Spleen (tissue), 11 donors: ENCODE results near the gene SERPINA4. TPM values are rescaled to one million over a fixed set of nuclear protein-coding genes. Genes with fewer than 3 reads are reported as not detected.

Experiments
- DNase-seq: peaks from one replicate; pipeline ENCODE4 v3.0.0-alpha.2; 2020
- H3K27ac ChIP-seq, 8 donors: fragments of 200-600 bp; sonication (generic) in 7 of 8; 1 replicate in 4 of 8; 2 replicates in 4 of 8; pipeline versions ENCODE4 v1.5.0 to v1.8.0; 2016 to 2021; ENCODE audit warnings: inconsistent platforms in 4 of 8, mild to moderate bottlenecking in 4 of 8, moderate library complexity in 1 of 8
- H3K27me3 ChIP-seq, 7 donors: fragments of 200-600 bp; sonication (generic) in 6 of 7; replicated peaks in 1 of 7; 1 replicate in 4 of 7; 2 replicates in 3 of 7; pipeline versions ENCODE4 v1.5.0 to v1.8.0; 2016 to 2021; ENCODE audit warnings: inconsistent platforms in 3 of 7, mild to moderate bottlenecking in 1 of 7
- H3K36me3 ChIP-seq, 6 donors: fragments of 200-600 bp; sonication (generic) in 5 of 6; 1 replicate in 4 of 6; 2 replicates in 2 of 6; pipeline versions ENCODE4 v1.5.0 to v1.8.0; 2016 to 2021; ENCODE audit warnings: inconsistent platforms in 2 of 6
- H3K4me1 ChIP-seq, 6 donors: fragments of 200-600 bp; sonication (generic) in 5 of 6; 1 replicate in 3 of 6; 2 replicates in 3 of 6; pipeline versions ENCODE4 v1.5.0 to v1.8.0; 2016 to 2021; ENCODE audit warnings: inconsistent platforms in 3 of 6
- H3K4me3 ChIP-seq, 8 donors: fragments of 200-600 bp; sonication (generic) in 7 of 8; 1 replicate in 4 of 8; 2 replicates in 4 of 8; pipeline versions ENCODE4 v1.5.0 to v1.8.0; 2016 to 2021; ENCODE audit warnings: inconsistent platforms in 4 of 8, mild to moderate bottlenecking in 4 of 8, moderate library complexity in 2 of 8
- H3K9me3 ChIP-seq, 8 donors: fragments of 200-600 bp; sonication (generic) in 7 of 8; 1 replicate in 4 of 8; 2 replicates in 4 of 8; pipeline versions ENCODE4 v1.5.0 to v1.8.0; 2016 to 2021; ENCODE audit warnings: inconsistent platforms in 4 of 8
- CTCF ChIP-seq, 11 experiments: fragments of 200-600 bp in 7 of 11; fragments of 450-650 bp in 4 of 11; sonication (generic) in 4 of 11; IDR thresholded peaks in 8 of 11; conservative IDR thresholded peaks in 3 of 11; 1 replicate in 7 of 11; 2 replicates in 4 of 11; pipeline versions ENCODE4 v1.4.0 to v1.8.0; 2016 to 2021; ENCODE audit warnings: antibody characterized with exemption in 11 of 11, inconsistent platforms in 4 of 11, mild to moderate bottlenecking in 1 of 11
- POLR2A ChIP-seq, 3 donors: fragments of 450-650 bp; IDR thresholded peaks; one replicate each; pipeline ENCODE4 v1.5.1; 2017; ENCODE audit warnings: antibody characterized with exemption in 3 of 3, mild to moderate bottlenecking in 1 of 3
- POLR2AphosphoS5 ChIP-seq, 3 donors: sonication (generic); formaldehyde crosslinking; IDR thresholded peaks; one replicate each; pipeline ENCODE4 v1.5.1; 2017; ENCODE audit warnings: antibody characterized with exemption in 3 of 3
- WGBS, 5 donors: extraction: QIAGEN DNeasy Blood & Tissue Kit in 3 of 5; methylation state at CpG; one replicate each; pipeline versions ENCODE4 v1.1.5 to v1.1.7; 2013 to 2018; 5-methylcytosine and 5-hydroxymethylcytosine counted together
- intact Hi-C: fragments of 100-400 bp; cut with DNase I; formaldehyde crosslinking; loops from one replicate; pipeline ENCODE4 v1.15.0; 2023; ENCODE audit warnings: low total_unique reads
- polyA plus RNA-seq, 3 donors: library from polyadenylated mRNA; stranded (reverse); fragments of 200-250 nt; gene quantifications; one replicate each; pipeline ENCODE4 v1.2.1, GENCODE V29; 2013
- total RNA-seq, 7 donors: library from RNA; depleted of rRNA in 3 of 7; stranded (reverse); fragments of >200 nt in 3 of 7; fragmentation: NEBNext Ultra II Directional in 4 of 7; extraction: Animal tissue kit (Norgen Biotek cat#: 25700) in 4 of 7; gene quantifications; one replicate each; pipeline versions ENCODE4 v1.1.0 to v1.2.1, GENCODE V29; 2016 to 2021
- donor health status: healthy with polysubstance abuse.
- donor health status: DM: no; HTN: no; CAD: no; lungs with moderate emphysema.
- donor health status: DM: no; HTN: no; CAD: no.
- donor health status: Bipolar disorder and iron deficiency.
- donor health status: healthy.
- donor health status: DM: no; HTN: no; CAD: no.
- donor health status: DM: yes; HTN: yes; CAD: no.

Gene SERPINA4
- total and polyA plus RNA-seq, 10 donors: not detected

- TF ChIP-seq POLR2A (IDR thresholded peaks at IDR 0.05) (no peak), POLR2AphosphoS5 (IDR thresholded peaks at IDR 0.05) (no peak), CTCF (IDR thresholded peaks at IDR 0.05 in 8 of 11, conservative IDR thresholded peaks at IDR 0.05 in 3 of 11) (no peak)
- intact Hi-C loops: loop anchor here (5.0 kb wide), 1 partner anchor 126 kb away; no protein-coding TSS in a partner anchor
- Histone ChIP-seq H3K4me1 (peaks cover 0 to 5% (median 0%) of the 10 kb centered on the region in 6 donors), H3K4me3 (no peak overlapping the region), H3K27ac (no peak overlapping the region), H3K27me3 (peaks cover 0 to 33% (median 0%) of the 10 kb centered on the region in 7 donors), H3K36me3 (no peaks in the 10 kb centered on the region), H3K9me3 (peaks cover 0 to 19% (median 9%) of the 10 kb centered on the region in 8 donors)
- DNase-seq: no peak
- 82 to 95% (median 85%) methylated on average over 14 of the region's 14 CpGs for WGBS, 5 donors
These were observed 12.9 kb upstream of the SERPINA4 start for GRCh38 chr14:94548131-94548998.

DNA sequence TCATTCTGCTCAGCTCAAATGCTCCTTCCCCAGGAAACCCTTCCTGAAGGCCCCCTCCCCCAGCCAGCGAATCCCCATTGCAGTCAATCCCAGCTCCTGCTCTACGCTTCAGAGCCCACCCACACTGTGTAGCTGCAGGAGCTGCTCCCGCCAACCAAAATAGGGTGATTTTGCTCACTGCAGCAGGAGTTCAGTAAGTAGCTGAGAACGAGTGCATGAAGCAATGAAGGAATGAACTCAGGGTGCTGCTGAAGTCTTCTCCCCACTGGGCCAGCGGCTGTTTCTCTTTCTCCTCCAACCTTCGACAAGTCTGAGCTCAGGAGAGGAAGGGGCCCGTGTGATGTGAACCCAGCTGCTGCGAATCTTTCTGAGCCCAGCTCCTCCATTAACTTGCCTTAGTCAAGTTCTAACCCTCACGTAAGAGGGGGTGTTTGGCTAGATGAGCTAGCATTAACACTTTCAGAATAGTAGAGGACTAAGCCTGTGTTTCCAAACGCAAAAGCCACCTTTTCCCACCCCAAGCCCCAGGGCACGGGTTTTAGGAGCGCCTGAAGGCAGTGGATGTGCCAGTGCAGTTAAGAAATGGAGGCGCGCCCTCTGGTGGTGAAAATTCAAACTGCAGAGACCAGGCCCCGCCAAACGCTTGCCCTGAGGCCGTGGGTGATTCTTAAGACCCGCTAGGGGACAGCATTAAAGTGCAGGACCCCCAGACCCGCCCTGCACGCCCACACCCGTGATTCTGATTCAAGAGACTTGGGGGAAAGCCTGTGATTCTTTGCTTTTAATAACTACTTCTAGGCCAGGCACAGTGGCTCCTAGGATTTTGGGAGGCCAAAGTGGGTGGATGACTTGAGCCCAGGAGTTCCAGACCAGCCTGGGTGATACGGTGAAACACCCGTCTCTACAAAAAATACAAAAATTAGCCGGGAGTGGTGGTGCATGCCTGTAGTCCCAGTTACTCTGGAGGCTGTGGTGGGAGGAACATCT, 11.9 kb upstream of the SERPINA4 start:
- Histone ChIP-seq H3K36me3 (no peaks in the 10 kb centered on the region), H3K4me3 (no peak overlapping the region), H3K4me1 (peaks cover 0 to 5% (median 0%) of the 10 kb centered on the region in 6 donors), H3K27me3 (peaks cover 0 to 33% (median 0%) of the 10 kb centered on the region in 7 donors), H3K9me3 (peaks cover 0 to 23% (median 14%) of the 10 kb centered on the region in 8 donors), H3K27ac (no peak overlapping the region)
- TF ChIP-seq POLR2AphosphoS5 (IDR thresholded peaks at IDR 0.05) (no peak), POLR2A (IDR thresholded peaks at IDR 0.05) (no peak), CTCF (IDR thresholded peaks at IDR 0.05 in 8 of 11, conservative IDR thresholded peaks at IDR 0.05 in 3 of 11) (peak; percentile 19 to 92 (median 86))
- peak; percentile 83 for DNase-seq
- WGBS, 5 donors: 27 to 30% (median 28%) methylated on average over 18 to 24 of the region's 24 CpGs
- intact Hi-C loops: loop anchor here (5.0 kb wide), 1 partner anchor 127 kb away; no protein-coding TSS in a partner anchor

DNA sequence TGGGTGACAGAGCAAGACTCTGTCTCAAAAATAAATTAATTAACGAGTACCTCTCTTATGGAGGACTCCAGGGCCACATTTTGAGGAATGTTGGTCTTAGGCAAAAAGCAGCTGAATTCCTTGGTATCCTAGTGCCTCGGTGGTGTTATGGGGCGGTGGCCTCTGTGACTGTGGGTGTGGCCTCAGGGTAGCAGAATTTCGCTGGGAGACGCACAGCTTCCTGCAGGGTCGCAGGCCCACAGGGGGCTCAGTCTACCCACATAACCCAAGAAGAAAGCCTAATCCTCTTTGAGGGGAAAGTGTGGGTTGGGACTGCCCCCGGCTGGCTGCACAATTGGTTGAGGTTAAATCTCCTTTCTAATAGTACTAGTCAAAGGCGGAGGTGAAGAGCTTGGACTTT, 11.2 kb upstream of the SERPINA4 start:
- Histone ChIP-seq H3K27ac (no peak overlapping the region), H3K9me3 (peaks cover 0 to 30% (median 21%) of the 10 kb centered on the region in 8 donors), H3K4me3 (no peak overlapping the region), H3K36me3 (no peaks in the 10 kb centered on the region), H3K27me3 (peaks cover 0 to 28% (median 0%) of the 10 kb centered on the region in 7 donors), H3K4me1 (peaks cover 0 to 5% (median 0%) of the 10 kb centered on the region in 6 donors)
- no peak for DNase-seq
- no peak for TF ChIP-seq POLR2AphosphoS5 (IDR thresholded peaks at IDR 0.05)
- no peak for TF ChIP-seq CTCF (IDR thresholded peaks at IDR 0.05 in 8 of 11, conservative IDR thresholded peaks at IDR 0.05 in 3 of 11)
- TF ChIP-seq POLR2A (IDR thresholded peaks at IDR 0.05): no peak
- 62 to 78% (median 69%) methylated on average over 8 of the region's 8 CpGs for WGBS, 5 donors
- intact Hi-C loops: no loop called here
